H1 (cell line): ENCODE measurements around the gene SCPEP1. TPM values are rescaled to one million over a fixed set of nuclear protein-coding genes. Genes with fewer than 3 reads are reported as not detected.

Source experiments
- CTCF ChIA-PET: fragments of 300-600 bp; sonication (Branson Sonifier 250); formaldehyde crosslinking; loops from one replicate; lab custom pipeline; 2021; ENCODE audit not compliant: partially characterized antibody; lab: Charles Lee
- POLR2A ChIA-PET: fragments of 300-600 bp; sonication (Branson Sonifier 250); formaldehyde crosslinking; loops from one replicate; lab custom pipeline; 2021; ENCODE audit warnings: inconsistent platforms; ENCODE audit not compliant: partially characterized antibody; lab: Charles Lee
- DNase-seq, 2 experiments: peaks; one replicate each; pipeline versions ENCODE4 v3.0.0 to v3.0.0-alpha.2; 2010 to 2022; ENCODE audit warnings: low spot score in 2 of 2, low read depth in 1 of 2, mixed read lengths in 1 of 2
- FAIRE-seq: peaks from 2 replicates; lab custom pipeline; 2011; peaks lifted over from hg19 to GRCh38; lab: Jason Lieb, UNC
- H2AFZ ChIP-seq: 2 replicates; pipeline ENCODE4 v1.8.1; 2012; ENCODE audit warnings: low read length, inconsistent platforms
- H2AK5ac ChIP-seq: 2 replicates; pipeline ENCODE4 v1.6.1; 2013; ENCODE audit warnings: low read depth, low read length
- H2BK120ac ChIP-seq: replicated peaks from 2 replicates; pipeline ENCODE3; 2013; ENCODE audit warnings: low read depth, low read length, inconsistent platforms
- H2BK12ac ChIP-seq: 2 replicates; pipeline ENCODE4 v1.6.1; 2013; ENCODE audit warnings: low read depth, low read length
- H2BK15ac ChIP-seq: 2 replicates; pipeline ENCODE4 v1.6.1; 2013; ENCODE audit warnings: low read length
- H2BK20ac ChIP-seq: 2 replicates; pipeline ENCODE4 v1.6.1; 2013; ENCODE audit warnings: low read length
- H2BK5ac ChIP-seq: 2 replicates; pipeline ENCODE4 v1.6.1; 2013; ENCODE audit warnings: low read depth, low read length
- H3K14ac ChIP-seq: 2 replicates; pipeline ENCODE4 v1.6.1; 2013; ENCODE audit warnings: inconsistent platforms; ENCODE audit not compliant: insufficient read length
- H3K18ac ChIP-seq: 2 replicates; pipeline ENCODE4 v1.6.1; 2013; ENCODE audit warnings: low read length; ENCODE audit errors: extremely low read depth
- H3K23ac ChIP-seq: 2 replicates; pipeline ENCODE4 v1.6.1; 2013; ENCODE audit warnings: inconsistent platforms; ENCODE audit not compliant: insufficient read length
- H3K23me2 ChIP-seq: 2 replicates; pipeline ENCODE4 v1.6.1; 2013; ENCODE audit warnings: low read depth, low read length
- H3K27ac ChIP-seq: 2 replicates; pipeline ENCODE4 v1.6.1; 2011; ENCODE audit warnings: low read depth, low read length, inconsistent platforms
- H3K27me3 ChIP-seq, 4 experiments: replicated peaks in 1 of 4; 1 replicate in 1 of 4; 2 replicates in 3 of 4; pipeline versions ENCODE4 v1.6.1 to v1.8.1; 2011 to 2013; ENCODE audit warnings: low read length in 3 of 4, mild to moderate bottlenecking in 3 of 4, inconsistent platforms in 2 of 4, mixed read lengths in 2 of 4, moderate library complexity in 1 of 4; ENCODE audit not compliant: control insufficient read depth in 3 of 4, insufficient read depth in 3 of 4; ENCODE audit errors: extremely low read depth in 1 of 4
- H3K36me3 ChIP-seq, 4 experiments: 2 replicates each; pipeline versions ENCODE4 v1.6.1 to v1.8.1; 2011 to 2013; ENCODE audit warnings: mild to moderate bottlenecking in 4 of 4, low read length in 3 of 4, moderate library complexity in 2 of 4, control low read depth in 1 of 4, inconsistent platforms in 1 of 4; ENCODE audit not compliant: insufficient read depth in 4 of 4, control insufficient read depth in 2 of 4
- H3K4ac ChIP-seq: replicated peaks from 2 replicates; pipeline ENCODE3; 2013; ENCODE audit warnings: low read length, low read depth, mixed read lengths, inconsistent platforms; ENCODE audit not compliant: insufficient read length
- H3K4me1 ChIP-seq, 4 experiments: replicated peaks in 1 of 4; 1 replicate in 1 of 4; 2 replicates in 3 of 4; pipeline versions ENCODE4 v1.6.1 to v1.8.1; 2011 to 2013; ENCODE audit warnings: low read length in 3 of 4, inconsistent platforms in 2 of 4, mixed read lengths in 1 of 4; ENCODE audit not compliant: insufficient read depth in 4 of 4, control insufficient read depth in 3 of 4
- H3K4me2 ChIP-seq, 2 experiments: 2 replicates each; pipeline versions ENCODE4 v1.6.1 to v1.8.1; 2011 to 2013; ENCODE audit warnings: low read depth in 2 of 2, low read length in 2 of 2, control low read depth in 1 of 2, inconsistent platforms in 1 of 2, mild to moderate bottlenecking in 1 of 2; ENCODE audit not compliant: insufficient read depth in 1 of 2
- H3K4me3 ChIP-seq, 4 experiments: fragments of 200-600, 300-600 bp in 1 of 4; sonication (generic), shearing (Covaris generic), sonication (Bioruptor Twin) in 1 of 4; 2 replicates each; pipeline versions ENCODE4 v1.5.1 to v1.8.1; 2011 to 2016; ENCODE audit warnings: low read length in 4 of 4, low read depth in 3 of 4, control low read depth in 2 of 4, inconsistent platforms in 2 of 4, mild to moderate bottlenecking in 2 of 4, mixed read lengths in 1 of 4, moderate library complexity in 1 of 4; ENCODE audit not compliant: insufficient read depth in 2 of 4; ENCODE audit errors: extremely low read depth in 1 of 4
- H3K56ac ChIP-seq: replicated peaks from 2 replicates; pipeline ENCODE3; 2013; ENCODE audit warnings: low read depth, mild to moderate bottlenecking, mixed read lengths, low read length, inconsistent platforms; ENCODE audit not compliant: insufficient read length
- H3K79me1 ChIP-seq: 2 replicates; pipeline ENCODE4 v1.6.1; 2013; ENCODE audit warnings: low read depth, low read length, control low read depth
- H3K79me2 ChIP-seq, 2 experiments: 2 replicates each; pipeline versions ENCODE4 v1.6.1 to v1.8.1; 2012 to 2013; ENCODE audit warnings: low read length in 2 of 2, mild to moderate bottlenecking in 2 of 2, inconsistent platforms in 1 of 2; ENCODE audit not compliant: insufficient read depth in 2 of 2, control insufficient read depth in 1 of 2
- H3K9ac ChIP-seq, 4 experiments: replicated peaks in 1 of 4; 1 replicate in 1 of 4; 2 replicates in 3 of 4; pipeline versions ENCODE4 v1.6.1 to v1.8.1; 2011 to 2013; ENCODE audit warnings: low read depth in 3 of 4, low read length in 3 of 4, control low read depth in 2 of 4, mild to moderate bottlenecking in 2 of 4, moderate library complexity in 2 of 4, inconsistent platforms in 1 of 4; ENCODE audit errors: extremely low read depth in 1 of 4
- H3K9me3 ChIP-seq, 2 experiments: 2 replicates each; pipeline versions ENCODE4 v1.6.1 to v1.8.1; 2012 to 2013; ENCODE audit warnings: mild to moderate bottlenecking in 2 of 2, moderate library complexity in 2 of 2, control low read depth in 1 of 2, inconsistent platforms in 1 of 2, low read depth in 1 of 2, low read length in 1 of 2, mixed read lengths in 1 of 2; ENCODE audit not compliant: insufficient read depth in 2 of 2
- H4K20me1 ChIP-seq, 2 experiments: replicated peaks in 1 of 2; 2 replicates each; pipeline versions ENCODE3 to v1.8.1; 2011 to 2013; ENCODE audit warnings: inconsistent platforms in 2 of 2, low read length in 2 of 2, mild to moderate bottlenecking in 1 of 2; ENCODE audit not compliant: insufficient read depth in 2 of 2, control insufficient read depth in 1 of 2
- H4K5ac ChIP-seq: 2 replicates; pipeline ENCODE4 v1.6.1; 2013; ENCODE audit warnings: low read length, low read depth, mixed read lengths, inconsistent platforms; ENCODE audit not compliant: insufficient read length
- H4K8ac ChIP-seq: 2 replicates; pipeline ENCODE4 v1.8.0; 2013; ENCODE audit warnings: mild to moderate bottlenecking, moderate library complexity, low read length, inconsistent platforms; ENCODE audit not compliant: insufficient read depth; ENCODE audit errors: extremely low read depth
- H4K91ac ChIP-seq: replicated peaks from 2 replicates; pipeline ENCODE3; 2013; ENCODE audit warnings: low read length, mixed read lengths, inconsistent platforms; ENCODE audit not compliant: insufficient read length
- BCL11A ChIP-seq, 2 experiments: IDR thresholded peaks; one replicate each; pipeline ENCODE4 v1.6.1; 2011; ENCODE audit warnings: low read depth in 2 of 2, low read length in 2 of 2, mild to moderate bottlenecking in 2 of 2
- CHD2 ChIP-seq: IDR thresholded peaks from 2 replicates; pipeline ENCODE4 v1.6.1; 2012; ENCODE audit warnings: low read length, improper control_type of control experiment
- EP300 ChIP-seq, 2 experiments: IDR thresholded peaks; 1 replicate in 1 of 2; 2 replicates in 1 of 2; pipeline ENCODE4 v1.6.1; 2011 to 2012; ENCODE audit warnings: low read depth in 2 of 2, low read length in 2 of 2, mild to moderate bottlenecking in 2 of 2, borderline replicate concordance in 1 of 2, inconsistent platforms in 1 of 2, moderate library complexity in 1 of 2
- HDAC2 ChIP-seq, 2 experiments: fragments of 300-600 bp in 1 of 2; sonication (generic) in 1 of 2; IDR thresholded peaks; 2 replicates each; pipeline ENCODE4 v1.6.1; 2011 to 2012; ENCODE audit warnings: low read depth in 2 of 2, low read length in 2 of 2, mild to moderate bottlenecking in 2 of 2, moderate library complexity in 2 of 2, borderline replicate concordance in 1 of 2, inconsistent platforms in 1 of 2
- RFX5 ChIP-seq: IDR thresholded peaks from 2 replicates; pipeline ENCODE4 v1.6.1; 2011; ENCODE audit warnings: low read depth, low read length, improper control_type of control experiment, borderline replicate concordance
- RXRA ChIP-seq: IDR thresholded peaks from 2 replicates; pipeline ENCODE4 v1.6.1; 2011; ENCODE audit warnings: low read depth, mild to moderate bottlenecking, low read length, moderate library complexity; ENCODE audit not compliant: insufficient read depth
- SAP30 ChIP-seq: fragments of 300-600 bp; sonication (generic); IDR thresholded peaks from 2 replicates; pipeline ENCODE4 v1.7.1; 2012; ENCODE audit warnings: low read length, moderate library complexity, mild to moderate bottlenecking, inconsistent platforms; ENCODE audit not compliant: insufficient read depth, insufficient replicate concordance
- SP4 ChIP-seq: IDR thresholded peaks from 2 replicates; pipeline ENCODE4 v1.6.1; 2012; ENCODE audit warnings: low read length, inconsistent platforms
- TCF12 ChIP-seq: IDR thresholded peaks from 2 replicates; pipeline ENCODE4 v1.6.1; 2011; ENCODE audit warnings: low read depth, mild to moderate bottlenecking, low read length
- WGBS, 2 experiments: shearing (Covaris generic) in 1 of 2; methylation state at CpG; one replicate each; pipeline versions ENCODE4 v1.1.6 to v1.1.7; 2013 to 2015; ENCODE audit warnings: low lambda C conversion rate in 2 of 2, mixed read lengths in 2 of 2, inconsistent platforms in 1 of 2, low coverage in 1 of 2, missing lambda C conversion rate in 1 of 2; ENCODE audit not compliant: insufficient replicate concordance in 2 of 2, insufficient coverage in 1 of 2, insufficient read length in 1 of 2; ENCODE audit errors: extremely low coverage in 1 of 2, missing lambda C conversion rate in 1 of 2; 5-methylcytosine and 5-hydroxymethylcytosine counted together
- polyA plus RNA-seq, 7 experiments: library from polyadenylated mRNA; depleted of rRNA in 3 of 7; stranded (reverse) in 5 of 7; unstranded in 2 of 7; fragments of >200 nt in 5 of 7; fragments of 200-250 nt in 2 of 7; gene quantifications; 1 replicate in 5 of 7; 2 replicates in 1 of 7; 4 replicates in 1 of 7; pipeline versions ENCODE4 v1.2.1 to v1.2.3, GENCODE V29; 2011 to 2013; ENCODE audit warnings: missing spikeins in 2 of 7, mixed read lengths in 2 of 7
- total RNA-seq: library from RNA; stranded (reverse); fragmentation: NEBNext Ultra II Directional; extraction: Animal tissue kit (Norgen Biotek cat#: 25700); gene quantifications from 2 replicates; pipeline ENCODE4 v1.2.1, GENCODE V29; 2021
- TF ChIP-seq, protein P1 (sequence below), 3 experiments: IDR thresholded peaks; 1 replicate in 2 of 3; 2 replicates in 1 of 3; pipeline versions ENCODE4 v1.5.1 to v1.6.1; 2011; ENCODE audit warnings: low read length in 3 of 3, mild to moderate bottlenecking in 3 of 3, inconsistent platforms in 2 of 3, low read depth in 1 of 3, moderate library complexity in 1 of 3; ENCODE audit not compliant: insufficient read depth in 1 of 3; ENCODE audit errors: control extremely low read depth in 1 of 3
- TF ChIP-seq, protein P2 (sequence below): IDR thresholded peaks from 2 replicates; pipeline ENCODE4 v1.6.1; 2012; ENCODE audit warnings: inconsistent platforms

The SCPEP1 gene
- total and polyA plus RNA-seq, 2 of the 8 experiments (the other 6 are each of a cell fraction or from before 2014, with no cell fraction given): 30.7 to 52.6 TPM

DNA sequence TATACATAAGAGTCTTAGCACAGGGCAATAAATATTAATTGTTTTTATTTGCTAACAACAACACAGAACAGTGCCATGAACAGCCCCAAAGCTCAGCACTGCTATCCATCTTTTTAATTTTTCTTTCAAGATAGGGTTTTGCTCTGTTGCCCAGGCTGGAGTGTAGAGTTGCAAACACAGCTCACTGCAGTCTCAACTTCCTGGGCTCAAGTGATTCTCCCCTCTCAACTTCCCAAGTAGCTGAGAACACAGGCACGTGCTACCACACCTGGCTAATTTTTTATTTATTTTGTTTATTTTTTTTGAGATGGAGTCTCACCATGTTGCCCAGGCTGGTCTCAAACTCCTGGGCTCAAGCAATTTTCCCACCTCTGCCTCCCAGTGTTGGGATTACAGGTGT, 59.5 kb downstream of the SCPEP1 start:
- Histone ChIP-seq H3K9ac (no peak overlapping the region), H2BK12ac (no peak overlapping the region), H3K9me3 (no peaks in the 10 kb centered on the region), H4K8ac (no peak overlapping the region), H3K4me1 (peaks cover 0 to 9% (median 5%) of the 10 kb centered on the region in 4 experiments; a peak in 4 of 7 replicates), H3K79me1 (no peaks in the 10 kb centered on the region), H4K20me1 (no peaks in the 10 kb centered on the region), H2BK15ac (no peak overlapping the region), H3K23me2 (no peaks in the 10 kb centered on the region), H2AFZ (no peak overlapping the region), H3K4me2 (no peak overlapping the region), H3K56ac (no peak overlapping the region), H3K27me3 (no peaks in the 10 kb centered on the region), H3K4me3 (no peak overlapping the region), H2BK20ac (no peak overlapping the region), H3K79me2 (no peaks in the 10 kb centered on the region), H4K5ac (no peak overlapping the region), H2BK5ac (no peak overlapping the region), H3K27ac (no peak overlapping the region), H3K36me3 (no peaks in the 10 kb centered on the region), H3K18ac (no peak overlapping the region), H2BK120ac (no peak overlapping the region), H2AK5ac (no peak overlapping the region), H3K23ac (no peak overlapping the region), H3K14ac (no peak overlapping the region), H4K91ac (no peak overlapping the region), H3K4ac (no peak overlapping the region)
- 88% methylated on average over 1 of the region's 1 CpG; no CpG with 5 or more reads in 1 of the 2 experiments for WGBS, 2 experiments
- FAIRE-seq (no peak), DNase-seq (no peak)
- CTCF ChIA-PET: interaction anchor here (1.2 to 6.5 kb wide), 5 partner anchors 10 to 38 kb away, joined by 3 to 42 read pairs (median 5); no protein-coding TSS in a partner anchor
- POLR2A ChIA-PET: interaction anchor here (1.2 kb wide), 2 partner anchors 27 to 48 kb away, joined by 3 read pairs; partner anchors contain the start of gene AKAP1
- TF ChIP-seq SP4: no peak
- TF ChIP-seq CHD2: no peak
- no peak for TF ChIP-seq RXRA
- TF ChIP-seq, protein P1, sequence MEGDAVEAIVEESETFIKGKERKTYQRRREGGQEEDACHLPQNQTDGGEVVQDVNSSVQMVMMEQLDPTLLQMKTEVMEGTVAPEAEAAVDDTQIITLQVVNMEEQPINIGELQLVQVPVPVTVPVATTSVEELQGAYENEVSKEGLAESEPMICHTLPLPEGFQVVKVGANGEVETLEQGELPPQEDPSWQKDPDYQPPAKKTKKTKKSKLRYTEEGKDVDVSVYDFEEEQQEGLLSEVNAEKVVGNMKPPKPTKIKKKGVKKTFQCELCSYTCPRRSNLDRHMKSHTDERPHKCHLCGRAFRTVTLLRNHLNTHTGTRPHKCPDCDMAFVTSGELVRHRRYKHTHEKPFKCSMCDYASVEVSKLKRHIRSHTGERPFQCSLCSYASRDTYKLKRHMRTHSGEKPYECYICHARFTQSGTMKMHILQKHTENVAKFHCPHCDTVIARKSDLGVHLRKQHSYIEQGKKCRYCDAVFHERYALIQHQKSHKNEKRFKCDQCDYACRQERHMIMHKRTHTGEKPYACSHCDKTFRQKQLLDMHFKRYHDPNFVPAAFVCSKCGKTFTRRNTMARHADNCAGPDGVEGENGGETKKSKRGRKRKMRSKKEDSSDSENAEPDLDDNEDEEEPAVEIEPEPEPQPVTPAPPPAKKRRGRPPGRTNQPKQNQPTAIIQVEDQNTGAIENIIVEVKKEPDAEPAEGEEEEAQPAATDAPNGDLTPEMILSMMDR (IDR thresholded peaks at IDR 0.05; ENCODE audit: control extremely low read depth in 1 of 3, insufficient read depth in 1 of 3, low read depth in 1 of 3, low read length in 3 of 3): no peak
- no peak for TF ChIP-seq BCL11A (IDR thresholded peaks at IDR 0.05; ENCODE audit: low read depth in 2 of 2, low read length in 2 of 2)
- TF ChIP-seq, protein P2, sequence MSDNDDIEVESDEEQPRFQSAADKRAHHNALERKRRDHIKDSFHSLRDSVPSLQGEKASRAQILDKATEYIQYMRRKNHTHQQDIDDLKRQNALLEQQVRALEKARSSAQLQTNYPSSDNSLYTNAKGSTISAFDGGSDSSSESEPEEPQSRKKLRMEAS: no peak
- no peak for TF ChIP-seq EP300 (IDR thresholded peaks at IDR 0.05; ENCODE audit: borderline replicate concordance in 1 of 2, low read depth in 2 of 2, low read length in 2 of 2)
- no peak for TF ChIP-seq RFX5
- TF ChIP-seq TCF12: no peak
- TF ChIP-seq HDAC2 (IDR thresholded peaks at IDR 0.05; ENCODE audit: borderline replicate concordance in 1 of 2, low read depth in 2 of 2, low read length in 2 of 2): no peak
- TF ChIP-seq SAP30: no peak
